ENCODE results near the gene SNAI3. TPM values are rescaled to one million over a fixed set of nuclear protein-coding genes. Genes with fewer than 3 reads are reported as not detected.

SNAI3 gene
- total and polyA plus RNA-seq, 2 experiments from 2014 or later, result 10.3 to 19.4 TPM

GRCh38 chr16:88724855-88725555 is 38.7 kb upstream of the SNAI3 start:
- no peak for TF ChIP-seq EZH2 (IDR thresholded peaks at IDR 0.05; ENCODE audit: low read depth, unreplicated experiment)
- no peak for TF ChIP-seq ZNF462 (CRISPR knock-in tag; IDR thresholded peaks at IDR 0.05)
- TF ChIP-seq JUNB (IDR thresholded peaks at IDR 0.05; ENCODE audit: unreplicated experiment), result no peak
- TF ChIP-seq POLR2AphosphoS5 (IDR thresholded peaks at IDR 0.05; ENCODE audit: low read depth), result no peak
- TF ChIP-seq ZNF331 (CRISPR knock-in tag; IDR thresholded peaks at IDR 0.05; ENCODE audit: low read depth), result no peak
- no peak for TF ChIP-seq ETS1 (IDR thresholded peaks at IDR 0.05)
- no peak for TF ChIP-seq CTCF (conservative IDR thresholded peaks at IDR 0.05; ENCODE audit: low read depth in 2 of 2)
- TF ChIP-seq CREB1 (CRISPR knock-in tag; IDR thresholded peaks at IDR 0.05; ENCODE audit: low read depth), result no peak
- no peak for TF ChIP-seq REST (IDR thresholded peaks at IDR 0.05; ENCODE audit: unreplicated experiment)
- TF ChIP-seq STAT1 (IDR thresholded peaks at IDR 0.05; ENCODE audit: unreplicated experiment), result no peak
- no peaks in the 10 kb centered on the region for H3K4me1 ChIP-seq (ENCODE audit: insufficient read depth)
- H2AFZ ChIP-seq, result no peak overlapping the region
- H3K27ac ChIP-seq (ENCODE audit: low read depth), result no peak overlapping the region
- Mint-ChIP-seq H3K27me3 (ENCODE audit: insufficient read depth, low read depth, poor library complexity) (peaks cover 17% of the 10 kb centered on the region), H3K4me1 (no peaks in the 10 kb centered on the region), H3K4me3 (no peak overlapping the region), H3K9me3 (no peaks in the 10 kb centered on the region), H3K36me3 (ENCODE audit: low read depth) (peaks cover 11% of the 10 kb centered on the region), H3K27ac (no peak overlapping the region)
- H3K4me2 ChIP-seq, result no peak overlapping the region
- no peaks in the 10 kb centered on the region for H3K79me2 ChIP-seq (replicated peaks; ENCODE audit: insufficient read depth)
- DNase-seq (ENCODE audit: low spot score) (no peak), ATAC-seq (no peak)
- no peaks in the 10 kb centered on the region for H3F3A ChIP-seq (replicated peaks; ENCODE audit: low read depth)
- H3K36me3 ChIP-seq (ENCODE audit: insufficient read depth), result no peaks in the 10 kb centered on the region
- H3K4me3 ChIP-seq, result no peak overlapping the region
- no peaks in the 10 kb centered on the region for H3K27me3 ChIP-seq (ENCODE audit: insufficient read depth)
- H3K9me2 ChIP-seq (ENCODE audit: insufficient read depth), result no peaks in the 10 kb centered on the region
- no peaks in the 10 kb centered on the region for H4K20me1 ChIP-seq (replicated peaks; ENCODE audit: insufficient read depth)

Measured in GM23338 (cell line).